ENCODE measurements around the gene ELF4. TPM values are rescaled to one million over a fixed set of nuclear protein-coding genes. Genes with fewer than 3 reads are reported as not detected.
A peak's percentile ranks its signal among the peaks of the same experiment; 100 is the strongest.

ELF4 gene
- total and polyA plus RNA-seq, 2 of the 4 experiments (the other 2 are of a cell fraction): 10.9 to 19.0 TPM

GRCh38 chrX:130083656-130084382, 26.5 kb downstream of the ELF4 start:
- Histone ChIP-seq H3K18ac (ENCODE audit: low read depth, low read length) (no peak overlapping the region), H3K4me1 (ENCODE audit: control insufficient read depth, insufficient read depth, low read length) (peaks cover 5% of the 10 kb centered on the region; the same call in 1 of the 2 replicates), H4K8ac (ENCODE audit: low read depth in 2 of 2, low read length in 2 of 2) (no peak overlapping the region), H3K27ac (ENCODE audit: insufficient read depth, low read length) (no peak overlapping the region), H2AFZ (replicated peaks; ENCODE audit: low read length, poor library complexity) (no peak overlapping the region), H3K4me2 (ENCODE audit: low read depth, low read length) (no peak overlapping the region), H3K9ac (ENCODE audit: low read depth, low read length) (no peak overlapping the region), H4K91ac (ENCODE audit: insufficient read depth, low read depth, low read length) (no peak overlapping the region), H2BK120ac (ENCODE audit: low read depth, low read length) (no peak overlapping the region), H3K9me1 (ENCODE audit: insufficient read depth, low read length) (peaks cover 11% of the 10 kb centered on the region), H3K56ac (ENCODE audit: extremely low read depth, insufficient read depth, low read length) (no peak overlapping the region), H3K4me3 (ENCODE audit: insufficient read depth, low read depth, low read length) (no peak overlapping the region), H2AK9ac (replicated peaks; ENCODE audit: low read depth, low read length, poor library complexity) (peak overlapping the region; percentile 67), H2BK5ac (ENCODE audit: low read depth, low read length, poor library complexity, severe bottlenecking) (no peak overlapping the region), H4K5ac (ENCODE audit: low read depth, low read length) (no peak overlapping the region), H3K79me1 (ENCODE audit: low read depth in 1 of 2, low read length in 2 of 2) (peaks cover 0 to 53% of the 10 kb centered on the region in 2 experiments; a peak in 3 of 4 replicates), H3K27me3 (ENCODE audit: control insufficient read depth, insufficient read depth, low read length) (no peaks in the 10 kb centered on the region; the same call in 1 of the 2 replicates), H3K14ac (replicated peaks; ENCODE audit: low read depth, low read length) (no peak overlapping the region), H3K9me3 (ENCODE audit: control insufficient read depth, insufficient read depth, low read length) (no peaks in the 10 kb centered on the region), H3K4ac (ENCODE audit: low read depth, low read length) (no peak overlapping the region), H3K23ac (ENCODE audit: low read depth, low read length) (no peak overlapping the region), H2BK15ac (ENCODE audit: low read depth, low read length) (no peak overlapping the region), H2BK20ac (ENCODE audit: low read depth, low read length) (no peak overlapping the region), H3K36me3 (ENCODE audit: control insufficient read depth, insufficient read depth, low read length) (peaks cover 2% of the 10 kb centered on the region; the same call in 1 of the 2 replicates), H4K20me1 (ENCODE audit: insufficient read depth, low read length) (peaks cover 49% of the 10 kb centered on the region), H2AK5ac (ENCODE audit: low read depth, low read length) (no peak overlapping the region; the same call in 1 of the 2 replicates)
- TF ChIP-seq MXI1 (IDR thresholded peaks at IDR 0.05; ENCODE audit: borderline replicate concordance, low read depth, low read length) (no peak), CEBPB (IDR thresholded peaks at IDR 0.05; ENCODE audit: low read depth, low read length) (no peak), CTCF (conservative IDR thresholded peaks at IDR 0.05; ENCODE audit: low read depth, low read length) (no peak), SMC3 (IDR thresholded peaks at IDR 0.05; ENCODE audit: low read depth, low read length) (no peak), MAFK (IDR thresholded peaks at IDR 0.05; ENCODE audit: low read depth, low read length) (no peak), FOS (IDR thresholded peaks at IDR 0.05; ENCODE audit: low read depth, low read length) (no peak), USF2 (IDR thresholded peaks at IDR 0.05; ENCODE audit: low read depth, low read length) (no peak), MAZ (IDR thresholded peaks at IDR 0.05; ENCODE audit: borderline replicate concordance, low read depth, low read length) (no peak), POLR2A (IDR thresholded peaks at IDR 0.05; ENCODE audit: low read depth, low read length) (no peak), NFE2L2 (IDR thresholded peaks at IDR 0.05; ENCODE audit: low read depth, low read length) (no peak), RFX5 (IDR thresholded peaks at IDR 0.05; ENCODE audit: low read depth, low read length) (no peak), BHLHE40 (IDR thresholded peaks at IDR 0.05; ENCODE audit: low read depth, low read length) (no peak), ELK1 (IDR thresholded peaks at IDR 0.05; ENCODE audit: borderline replicate concordance, low read depth, low read length) (no peak), RAD21 (IDR thresholded peaks at IDR 0.05; ENCODE audit: low read length) (no peak), CHD1 (IDR thresholded peaks at IDR 0.05; ENCODE audit: low read depth, low read length) (no peak)
- 83% methylated on average over 13 of the region's 15 CpGs; no CpG with 5 or more reads in 1 of the 2 experiments for whole genome bisulfite sequencing, 2 experiments (ENCODE audit: extremely low coverage in 2 of 2, insufficient read length in 1 of 2)
- POLR2A ChIA-PET (ENCODE audit: unreplicated experiment): no interaction called here
- dilution Hi-C loops (cut with HindIII; ENCODE audit: low sequenced_read_pairs, unreplicated experiment): no loop called here
- CTCF ChIA-PET: no interaction called here
- no TSS peak for BruUV-seq (replicated peaks)
- intact Hi-C loops (cut with micrococcal nuclease): no loop called here
- no peak for ATAC-seq (ENCODE audit: low read depth)
- in situ Hi-C loops (cut with MboI; ENCODE audit: low sequenced_read_pairs): no loop called here
- DNase-seq: no peak
